Breast epithelium (tissue), 4 donors: ENCODE data around the gene SAMD14. TPM values are rescaled to one million over a fixed set of nuclear protein-coding genes. Genes with fewer than 3 reads are reported as not detected.

ENCODE experiments used
- DNase-seq, 2 donors: peaks; one replicate each; pipeline ENCODE4 v3.0.0-alpha.2; 2019; ENCODE audit warnings: low spot score in 2 of 2
- H3K27ac ChIP-seq, 2 donors: fragments of 200-600 bp; sonication (generic) in 1 of 2; one replicate each; pipeline ENCODE4 v1.5.1; 2016 to 2019; ENCODE audit warnings: mild to moderate bottlenecking in 1 of 2
- H3K27me3 ChIP-seq, 2 donors: fragments of 200-600 bp; sonication (generic) in 1 of 2; one replicate each; pipeline versions ENCODE4 v1.5.1 to v1.6.0; 2017 to 2019; ENCODE audit warnings: control low read depth in 1 of 2, mild to moderate bottlenecking in 1 of 2
- H3K36me3 ChIP-seq: fragments of 200-600 bp; one replicate; pipeline ENCODE4 v1.5.1; 2019
- H3K4me1 ChIP-seq, 2 donors: fragments of 200-600 bp; sonication (generic); one replicate each; pipeline ENCODE4 v1.5.1; 2016 to 2019; ENCODE audit warnings: control low read depth in 1 of 2
- H3K4me3 ChIP-seq, 3 donors: fragments of 200-600 bp; sonication (generic); 1 replicate in 2 of 3; 2 replicates in 1 of 3; pipeline ENCODE4 v1.5.1; 2016 to 2019; ENCODE audit warnings: mild to moderate bottlenecking in 3 of 3, moderate library complexity in 2 of 3
- H3K9me3 ChIP-seq, 2 donors: fragments of 200-600 bp; sonication (generic) in 1 of 2; one replicate each; pipeline ENCODE4 v1.5.1; 2016 to 2019; ENCODE audit warnings: control low read depth in 1 of 2
- CTCF ChIP-seq, 3 donors: fragments of 450-650 bp; IDR thresholded peaks; one replicate each; pipeline ENCODE4 v1.5.1; 2016 to 2017; ENCODE audit warnings: antibody characterized with exemption in 3 of 3, mild to moderate bottlenecking in 3 of 3, moderate library complexity in 3 of 3
- POLR2A ChIP-seq: fragments of 450-650 bp; IDR thresholded peaks from one replicate; pipeline ENCODE4 v1.6.1; 2016; ENCODE audit warnings: antibody characterized with exemption, mild to moderate bottlenecking, moderate library complexity
- POLR2AphosphoS5 ChIP-seq, 3 donors: sonication (generic); formaldehyde crosslinking; IDR thresholded peaks; one replicate each; pipeline ENCODE4 v1.6.1; 2017; ENCODE audit warnings: antibody characterized with exemption in 3 of 3
- intact Hi-C: fragments of 100-400 bp; cut with DNase I; formaldehyde crosslinking; loops from one replicate; pipeline ENCODE4 v1.15.1; 2023; ENCODE audit warnings: low total_unique reads
- total RNA-seq, 3 donors: library from RNA; depleted of rRNA; stranded (reverse); fragments of >200 nt; gene quantifications; one replicate each; pipeline ENCODE4 v1.1.0, GENCODE V29; 2016

Gene SAMD14
- total RNA-seq, 3 donors from 2014 or later, result 0.16 to 0.98 TPM; not detected in 1

GRCh38 chr17:50132104-50132794 is 2.3 kb upstream of the SAMD14 start:
- Histone ChIP-seq H3K4me1 (peaks cover 0 to 10% of the 10 kb centered on the region in 2 donors), H3K9me3 (no peaks in the 10 kb centered on the region), H3K27ac (no peak overlapping the region), H3K27me3 (peaks cover 8 to 9% of the 10 kb centered on the region in 2 donors), H3K36me3 (no peaks in the 10 kb centered on the region), H3K4me3 (no peak overlapping the region)
- DNase-seq, result no peak
- TF ChIP-seq POLR2AphosphoS5 (IDR thresholded peaks at IDR 0.05) (no peak), CTCF (IDR thresholded peaks at IDR 0.05) (no peak), POLR2A (no peak)
- intact Hi-C loops, result no loop called here

GRCh38 chr17:50130559-50131305 is 772 bp upstream of the SAMD14 start:
- no peak for DNase-seq
- intact Hi-C loops, result no loop called here
- Histone ChIP-seq H3K4me3 (peak overlapping the region in 2 of 3 donors; percentile 51 to 72), H3K36me3 (no peaks in the 10 kb centered on the region), H3K4me1 (peaks cover 0 to 10% of the 10 kb centered on the region in 2 donors), H3K27me3 (peaks cover 8 to 9% of the 10 kb centered on the region in 2 donors), H3K27ac (no peak overlapping the region), H3K9me3 (no peaks in the 10 kb centered on the region)
- TF ChIP-seq CTCF (IDR thresholded peaks at IDR 0.05) (no peak), POLR2A (no peak), POLR2AphosphoS5 (IDR thresholded peaks at IDR 0.05) (no peak)

GRCh38 chr17:50129353-50129727 is 620 bp downstream of the SAMD14 start:
- no peaks in the 10 kb centered on the region for H3K36me3 ChIP-seq
- H3K9me3 ChIP-seq, result no peaks in the 10 kb centered on the region
- no peak overlapping the region for H3K27ac ChIP-seq
- intact Hi-C loops, result no loop called here
- H3K4me1 ChIP-seq, result peaks cover 0 to 10% of the 10 kb centered on the region in 2 donors
- peaks cover 8 to 9% of the 10 kb centered on the region in 2 donors for H3K27me3 ChIP-seq
- DNase-seq, result no peak
- TF ChIP-seq POLR2A, result no peak
- no peak for TF ChIP-seq POLR2AphosphoS5 (IDR thresholded peaks at IDR 0.05)
- no peak for TF ChIP-seq CTCF (IDR thresholded peaks at IDR 0.05)
- peak overlapping the region; percentile 35 to 72 (median 51) for H3K4me3 ChIP-seq

GRCh38 chr17:50128441-50129352 is 1.3 kb downstream of the SAMD14 start:
- H3K36me3 ChIP-seq, result no peaks in the 10 kb centered on the region
- H3K4me3 ChIP-seq, result peak overlapping the region; percentile 35 to 72 (median 51)
- intact Hi-C loops, result no loop called here
- H3K9me3 ChIP-seq, result no peaks in the 10 kb centered on the region
- peaks cover 8 to 9% of the 10 kb centered on the region in 2 donors for H3K27me3 ChIP-seq
- no peak for TF ChIP-seq POLR2AphosphoS5 (IDR thresholded peaks at IDR 0.05)
- TF ChIP-seq CTCF (IDR thresholded peaks at IDR 0.05), result no peak
- TF ChIP-seq POLR2A, result no peak
- no peak for DNase-seq
- H3K4me1 ChIP-seq, result peaks cover 0 to 10% of the 10 kb centered on the region in 2 donors
- H3K27ac ChIP-seq, result no peak overlapping the region
